HCT116 (cell line): ENCODE measurements around the gene CD93. TPM values are rescaled to one million over a fixed set of nuclear protein-coding genes. Genes with fewer than 3 reads are reported as not detected.

Source experiments
- ATAC-seq: fragments of 200-7000 bp; cut with Tn5 transposase; 2 replicates; pipeline ENCODE4 v1.9.1; 2020; ENCODE audit warnings: mild to moderate bottlenecking, moderate library complexity
- BruUV-seq: library from RNA; stranded (reverse); fragments of 400-500 nt; replicated peaks from 2 replicates; lab custom pipeline; 2021; lab: Mats Ljungman, UMichigan
- CTCF ChIA-PET: fragments of 300-600 bp; sonication (Branson Sonifier 250); formaldehyde crosslinking; loops from one replicate; lab custom pipeline; 2021; ENCODE audit warnings: antibody characterized with exemption; lab: Charles Lee
- POLR2A ChIA-PET: fragments of 300-600, 350-600 bp; sonication (Branson Sonifier 250); formaldehyde crosslinking; loops from one replicate; lab custom pipeline; 2021; ENCODE audit warnings: antibody characterized with exemption; lab: Charles Lee
- RAD21 ChIA-PET, 2 experiments: fragments of 300-600 bp; sonication (Branson Sonifier 250); formaldehyde crosslinking; loops; one replicate each; lab custom pipeline; 2023; ENCODE audit warnings: low total read pairs in 2 of 2; ENCODE audit not compliant: uncharacterized antibody in 2 of 2, unreplicated experiment in 2 of 2, low non-redundant PET in 1 of 2; lab: Charles Lee
- DNase-seq: peaks from one replicate; pipeline ENCODE4 v3.0.0-alpha.2; 2010; ENCODE audit warnings: low read depth, low spot score
- H2AFZ ChIP-seq: fragments of 200-600 bp; shearing (Covaris generic), sonication (generic); 2 replicates; pipeline ENCODE4 v1.6.1; 2017; ENCODE audit warnings: low read depth, mixed run types, mixed read lengths, antibody characterized with exemption, low read length; ENCODE audit not compliant: poor library complexity, severe bottlenecking
- H3K27ac ChIP-seq: 2 replicates; pipeline ENCODE4 v1.5.1; 2012; ENCODE audit warnings: low read depth, low read length
- H3K27me3 ChIP-seq: fragments of 200-600 bp; sonication (generic); 2 replicates; pipeline ENCODE4 v1.6.1; 2016; ENCODE audit warnings: mixed run types, low read length, mixed read lengths; ENCODE audit not compliant: insufficient read depth
- H3K36me3 ChIP-seq, 2 experiments: fragments of 200-500 bp in 1 of 2; fragments of 200-600 bp in 1 of 2; sonication (Bioruptor generic) in 1 of 2; sonication (generic) in 1 of 2; 2 replicates each; pipeline versions ENCODE4 v1.5.1 to v1.6.1; 2014 to 2016; ENCODE audit warnings: low read length in 2 of 2, inconsistent platforms in 1 of 2, mixed read lengths in 1 of 2, mixed run types in 1 of 2; ENCODE audit not compliant: insufficient read depth in 2 of 2, control insufficient read depth in 1 of 2
- H3K4me1 ChIP-seq, 2 experiments: fragments of 200-600 bp in 1 of 2; sonication (generic) in 1 of 2; 2 replicates each; pipeline versions ENCODE4 v1.5.1 to v1.6.1; 2012 to 2017; ENCODE audit warnings: low read length in 2 of 2, inconsistent platforms in 1 of 2, mild to moderate bottlenecking in 1 of 2, mixed read lengths in 1 of 2, mixed run types in 1 of 2, moderate library complexity in 1 of 2; ENCODE audit not compliant: insufficient read depth in 2 of 2, control insufficient read depth in 1 of 2
- H3K4me2 ChIP-seq: fragments of 200-600 bp; sonication (generic); 2 replicates; pipeline ENCODE4 v1.6.1; 2017; ENCODE audit warnings: mixed run types, low read length, mixed read lengths
- H3K4me3 ChIP-seq, 2 experiments: fragments of 200-600 bp in 1 of 2; sonication (generic) in 1 of 2; replicated peaks in 1 of 2; 2 replicates each; pipeline ENCODE4 v1.5.1; 2011 to 2016; ENCODE audit warnings: low read length in 2 of 2, control low read depth in 1 of 2, low read depth in 1 of 2, mild to moderate bottlenecking in 1 of 2, mixed read lengths in 1 of 2, mixed run types in 1 of 2
- H3K79me2 ChIP-seq: fragments of 200-600 bp; sonication (generic); 2 replicates; pipeline ENCODE4 v1.6.1; 2017; ENCODE audit warnings: mild to moderate bottlenecking, mixed run types, low read length, moderate library complexity, mixed read lengths; ENCODE audit not compliant: insufficient read depth
- H3K9ac ChIP-seq: fragments of 200-600 bp; sonication (generic); 2 replicates; pipeline ENCODE4 v1.6.1; 2016; ENCODE audit warnings: low read length, mixed read lengths
- H3K9me2 ChIP-seq: fragments of 200-600 bp; sonication (generic), shearing (Covaris generic); 2 replicates; pipeline ENCODE4 v1.6.1; 2017; ENCODE audit warnings: mixed run types, mild to moderate bottlenecking, moderate library complexity; ENCODE audit not compliant: insufficient read depth
- H3K9me3 ChIP-seq, 2 experiments: fragments of 200-500 bp in 1 of 2; fragments of 200-600 bp in 1 of 2; sonication (Bioruptor generic) in 1 of 2; sonication (generic) in 1 of 2; 2 replicates each; pipeline ENCODE4 v1.6.1; 2014 to 2017; ENCODE audit warnings: low read length in 2 of 2, mixed read lengths in 2 of 2, inconsistent platforms in 1 of 2, low read depth in 1 of 2, mild to moderate bottlenecking in 1 of 2, mixed run types in 1 of 2, moderate library complexity in 1 of 2; ENCODE audit not compliant: control insufficient read depth in 1 of 2, insufficient read depth in 1 of 2
- H4K20me1 ChIP-seq: fragments of 200-600 bp; sonication (generic), shearing (Covaris generic); 2 replicates; pipeline ENCODE4 v1.6.1; 2017; ENCODE audit warnings: mixed run types, mild to moderate bottlenecking, moderate library complexity; ENCODE audit not compliant: insufficient read depth
- ATF3 ChIP-seq: IDR thresholded peaks from 2 replicates; pipeline ENCODE4 v1.6.1; 2012
- CBX3 ChIP-seq: IDR thresholded peaks from 2 replicates; pipeline ENCODE4 v1.6.1; 2012; ENCODE audit warnings: low read depth
- CTCF ChIP-seq, 3 experiments: fragments of 200-600 bp in 1 of 3; sonication (generic) in 1 of 3; IDR thresholded peaks in 2 of 3; conservative IDR thresholded peaks in 1 of 3; 2 replicates each; pipeline ENCODE4 v1.5.1; 2012 to 2017; ENCODE audit warnings: low read depth in 2 of 3, low read length in 2 of 3, antibody characterized with exemption in 1 of 3, borderline replicate concordance in 1 of 3, control low read depth in 1 of 3, mild to moderate bottlenecking in 1 of 3, mixed read lengths in 1 of 3, mixed run types in 1 of 3, moderate library complexity in 1 of 3; ENCODE audit not compliant: insufficient read depth in 1 of 3
- EGR1 ChIP-seq: IDR thresholded peaks from 2 replicates; pipeline ENCODE4 v1.6.1; 2012; ENCODE audit warnings: low read depth
- EZH2phosphoT487 ChIP-seq: fragments of 200-600 bp; IDR thresholded peaks from 2 replicates; pipeline ENCODE4 v1.6.1; 2018; ENCODE audit warnings: antibody characterized with exemption, borderline replicate concordance
- FOSL1 ChIP-seq: IDR thresholded peaks from 2 replicates; pipeline ENCODE4 v1.6.1; 2012; ENCODE audit warnings: low read depth
- JUND ChIP-seq: IDR thresholded peaks from 2 replicates; pipeline ENCODE4 v1.6.1; 2012
- MAX ChIP-seq: IDR thresholded peaks from 2 replicates; pipeline ENCODE4 v1.6.1; 2012
- POLR2A ChIP-seq: IDR thresholded peaks from 2 replicates; pipeline ENCODE4 v1.7.0; 2011; ENCODE audit warnings: borderline replicate concordance; ENCODE audit not compliant: insufficient read depth, insufficient read length; ENCODE audit errors: extremely low read depth
- POLR2AphosphoS5 ChIP-seq: IDR thresholded peaks from 2 replicates; pipeline ENCODE4 v1.6.1; 2011; ENCODE audit warnings: mild to moderate bottlenecking, low read depth, low read length, moderate library complexity
- RAD21 ChIP-seq: IDR thresholded peaks from 2 replicates; pipeline ENCODE4 v1.6.1; 2012; ENCODE audit warnings: low read depth, mild to moderate bottlenecking
- SP1 ChIP-seq: IDR thresholded peaks from 2 replicates; pipeline ENCODE4 v1.6.1; 2012; ENCODE audit warnings: low read depth
- ZFX ChIP-seq: fragments of 450-650 bp; IDR thresholded peaks from 2 replicates; pipeline ENCODE4 v1.6.1; 2017
- ZNF274 ChIP-seq: fragments of 200-500 bp; sonication (Bioruptor generic); IDR thresholded peaks from 2 replicates; pipeline ENCODE4 v1.6.1; 2014; ENCODE audit warnings: mild to moderate bottlenecking, low read depth, low read length, inconsistent platforms
- intact Hi-C: fragments of 100-400 bp; cut with micrococcal nuclease; formaldehyde crosslinking; loops from 2 replicates; pipeline ENCODE4 v1.10.0; 2022
- total RNA-seq: library from RNA; stranded (reverse); gene quantifications from one replicate; pipeline ENCODE4 v1.2.1, GENCODE V29; 2021; ENCODE audit not compliant: unreplicated experiment
- TF ChIP-seq, protein P1 (sequence below): IDR thresholded peaks from 2 replicates; pipeline ENCODE4 v1.6.1; 2012; ENCODE audit warnings: low read depth

The CD93 gene
- total RNA-seq, 1 experiment from 2014 or later = 0.07 TPM

GRCh38 chr20:23069108-23069507, 17.0 kb downstream of the CD93 start (continued):
- TF ChIP-seq, protein P1, sequence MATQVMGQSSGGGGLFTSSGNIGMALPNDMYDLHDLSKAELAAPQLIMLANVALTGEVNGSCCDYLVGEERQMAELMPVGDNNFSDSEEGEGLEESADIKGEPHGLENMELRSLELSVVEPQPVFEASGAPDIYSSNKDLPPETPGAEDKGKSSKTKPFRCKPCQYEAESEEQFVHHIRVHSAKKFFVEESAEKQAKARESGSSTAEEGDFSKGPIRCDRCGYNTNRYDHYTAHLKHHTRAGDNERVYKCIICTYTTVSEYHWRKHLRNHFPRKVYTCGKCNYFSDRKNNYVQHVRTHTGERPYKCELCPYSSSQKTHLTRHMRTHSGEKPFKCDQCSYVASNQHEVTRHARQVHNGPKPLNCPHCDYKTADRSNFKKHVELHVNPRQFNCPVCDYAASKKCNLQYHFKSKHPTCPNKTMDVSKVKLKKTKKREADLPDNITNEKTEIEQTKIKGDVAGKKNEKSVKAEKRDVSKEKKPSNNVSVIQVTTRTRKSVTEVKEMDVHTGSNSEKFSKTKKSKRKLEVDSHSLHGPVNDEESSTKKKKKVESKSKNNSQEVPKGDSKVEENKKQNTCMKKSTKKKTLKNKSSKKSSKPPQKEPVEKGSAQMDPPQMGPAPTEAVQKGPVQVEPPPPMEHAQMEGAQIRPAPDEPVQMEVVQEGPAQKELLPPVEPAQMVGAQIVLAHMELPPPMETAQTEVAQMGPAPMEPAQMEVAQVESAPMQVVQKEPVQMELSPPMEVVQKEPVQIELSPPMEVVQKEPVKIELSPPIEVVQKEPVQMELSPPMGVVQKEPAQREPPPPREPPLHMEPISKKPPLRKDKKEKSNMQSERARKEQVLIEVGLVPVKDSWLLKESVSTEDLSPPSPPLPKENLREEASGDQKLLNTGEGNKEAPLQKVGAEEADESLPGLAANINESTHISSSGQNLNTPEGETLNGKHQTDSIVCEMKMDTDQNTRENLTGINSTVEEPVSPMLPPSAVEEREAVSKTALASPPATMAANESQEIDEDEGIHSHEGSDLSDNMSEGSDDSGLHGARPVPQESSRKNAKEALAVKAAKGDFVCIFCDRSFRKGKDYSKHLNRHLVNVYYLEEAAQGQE = no peak
- TF ChIP-seq POLR2A (no peak), EGR1 (no peak), RAD21 (no peak)

DNA sequence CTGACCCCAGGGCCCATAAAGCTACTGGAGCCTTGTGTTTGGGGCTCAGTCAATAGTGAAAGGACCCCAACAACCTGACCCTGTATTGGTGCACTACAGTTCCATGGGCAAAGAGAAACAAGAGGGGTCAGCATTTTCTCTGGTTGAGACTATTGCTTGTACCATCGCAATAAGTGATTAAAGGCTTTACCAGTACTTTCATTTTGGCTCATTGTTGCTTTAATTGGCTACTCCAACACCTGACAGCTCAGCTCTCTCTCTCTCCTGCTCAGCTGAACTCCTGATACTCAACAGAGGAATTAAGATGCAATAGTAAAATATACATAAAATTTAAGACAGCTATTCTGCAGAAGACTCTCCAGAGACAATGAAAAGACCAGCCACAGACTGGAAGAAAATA, 17.8 kb downstream of the CD93 start:
- ChIA-PET POLR2A (no interaction called here), RAD21 (no interaction called here), CTCF (interaction anchor here (1.4 kb wide), 1 partner anchor 17 kb away, joined by 4 read pairs; no protein-coding TSS in a partner anchor)
- DNase-seq (no peak), ATAC-seq (no peak)
- H3K4me1 ChIP-seq = no peaks in the 10 kb centered on the region
- H3K27me3 ChIP-seq = no peaks in the 10 kb centered on the region
- H3K36me3 ChIP-seq = no peaks in the 10 kb centered on the region
- H3K4me3 ChIP-seq = no peak overlapping the region
- H3K79me2 ChIP-seq = no peaks in the 10 kb centered on the region
- no TSS peak for BruUV-seq
- H3K4me2 ChIP-seq = no peak overlapping the region
- no peak overlapping the region for H3K9ac ChIP-seq
- no peak for TF ChIP-seq FOSL1
- no peak for TF ChIP-seq ZFX
- TF ChIP-seq EGR1 = no peak
- TF ChIP-seq MAX = no peak
- no peak for TF ChIP-seq ATF3
- TF ChIP-seq JUND = no peak
- TF ChIP-seq, protein P1 = no peak
- no peak for TF ChIP-seq SP1
- TF ChIP-seq CTCF (IDR thresholded peaks at IDR 0.05 in 2 of 3, conservative IDR thresholded peaks at IDR 0.05 in 1 of 3; ENCODE audit: borderline replicate concordance in 1 of 3, insufficient read depth in 1 of 3, low read depth in 2 of 3, low read length in 2 of 3) = no peak
- TF ChIP-seq RAD21 = no peak
- no peak for TF ChIP-seq CBX3
- no peak for TF ChIP-seq POLR2AphosphoS5
- no peak for TF ChIP-seq ZNF274
- TF ChIP-seq EZH2phosphoT487 = no peak
- no peak overlapping the region for H3K27ac ChIP-seq
- no peaks in the 10 kb centered on the region for H3K9me3 ChIP-seq
- no peaks in the 10 kb centered on the region for H3K9me2 ChIP-seq
- H4K20me1 ChIP-seq = no peaks in the 10 kb centered on the region
- intact Hi-C loops = no loop called here
- H2AFZ ChIP-seq = no peak overlapping the region
